Measurements from ENCODE around the gene FAM117A. TPM values are rescaled to one million over a fixed set of nuclear protein-coding genes. Genes with fewer than 3 reads are reported as not detected.
A peak's percentile ranks its signal among the peaks of the same experiment; 100 is the strongest.

The FAM117A gene
- total RNA-seq, 2 experiments from 2014 or later, result 23.2 to 26.5 TPM

DNA sequence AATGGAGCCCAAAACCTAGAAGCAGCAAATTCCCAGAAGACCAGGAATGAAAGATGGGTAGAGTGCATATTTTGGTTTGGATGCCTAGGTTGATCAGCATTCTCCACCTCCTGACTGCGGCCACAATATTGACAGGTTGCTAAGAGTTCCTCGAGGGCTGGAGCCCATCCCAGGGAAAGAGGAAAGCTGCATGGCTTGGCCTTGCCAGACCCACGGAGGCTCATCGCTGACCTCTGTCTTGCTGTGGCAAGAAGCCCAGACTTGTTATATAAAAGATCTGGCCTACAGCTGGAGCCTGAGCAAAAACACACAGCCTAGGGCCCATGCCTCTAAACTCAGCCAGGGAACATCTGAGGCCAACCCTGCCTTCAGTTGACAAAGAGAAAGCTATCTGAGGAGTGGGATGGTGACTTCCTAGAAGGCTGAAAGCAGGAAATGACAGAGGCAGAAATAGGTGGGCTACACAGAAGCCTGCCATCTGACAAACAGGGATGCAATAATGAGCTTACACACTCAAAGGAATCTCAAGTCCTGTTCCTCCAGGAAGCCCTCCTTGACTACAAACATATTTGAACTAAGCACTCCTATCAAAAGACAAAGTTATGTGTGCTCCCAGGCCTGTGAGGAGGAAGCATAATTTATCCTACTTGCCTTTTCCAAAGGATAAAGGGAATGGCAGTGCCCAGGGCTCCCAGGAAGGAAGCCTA, 33.7 kb downstream of the FAM117A start:
- ChIA-PET CTCF (interaction anchor here (1.1 to 1.7 kb wide), 2 partner anchors 17 to 174 kb away, joined by 3 to 5 read pairs; no protein-coding TSS in a partner anchor), POLR2A (interaction anchor here (1.2 to 3.6 kb wide), 5 partner anchors 9 to 32 kb away, joined by 3 to 18 read pairs (median 5); no protein-coding TSS in a partner anchor)
- TF ChIP-seq, protein P1, sequence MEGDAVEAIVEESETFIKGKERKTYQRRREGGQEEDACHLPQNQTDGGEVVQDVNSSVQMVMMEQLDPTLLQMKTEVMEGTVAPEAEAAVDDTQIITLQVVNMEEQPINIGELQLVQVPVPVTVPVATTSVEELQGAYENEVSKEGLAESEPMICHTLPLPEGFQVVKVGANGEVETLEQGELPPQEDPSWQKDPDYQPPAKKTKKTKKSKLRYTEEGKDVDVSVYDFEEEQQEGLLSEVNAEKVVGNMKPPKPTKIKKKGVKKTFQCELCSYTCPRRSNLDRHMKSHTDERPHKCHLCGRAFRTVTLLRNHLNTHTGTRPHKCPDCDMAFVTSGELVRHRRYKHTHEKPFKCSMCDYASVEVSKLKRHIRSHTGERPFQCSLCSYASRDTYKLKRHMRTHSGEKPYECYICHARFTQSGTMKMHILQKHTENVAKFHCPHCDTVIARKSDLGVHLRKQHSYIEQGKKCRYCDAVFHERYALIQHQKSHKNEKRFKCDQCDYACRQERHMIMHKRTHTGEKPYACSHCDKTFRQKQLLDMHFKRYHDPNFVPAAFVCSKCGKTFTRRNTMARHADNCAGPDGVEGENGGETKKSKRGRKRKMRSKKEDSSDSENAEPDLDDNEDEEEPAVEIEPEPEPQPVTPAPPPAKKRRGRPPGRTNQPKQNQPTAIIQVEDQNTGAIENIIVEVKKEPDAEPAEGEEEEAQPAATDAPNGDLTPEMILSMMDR (IDR thresholded peaks at IDR 0.05), result no peak
- intact Hi-C loops (cut with DNase I, micrococcal nuclease), result loop anchor here in 1 of 2 experiments (5.0 kb wide), 1 partner anchor 37 kb away; no protein-coding TSS in a partner anchor
- Mint-ChIP-seq H3K36me3 (ENCODE audit: low read depth) (peaks cover 70% of the 10 kb centered on the region), H3K4me3 (no peak overlapping the region), H3K27ac (peak overlapping the region; percentile 58), H3K27me3 (no peaks in the 10 kb centered on the region), H3K4me1 (ENCODE audit: low read depth) (peaks cover 59% of the 10 kb centered on the region), H3K9me3 (no peaks in the 10 kb centered on the region)
- ATAC-seq (ENCODE audit: poor library complexity), result no peak
- peaks cover 77% of the 10 kb centered on the region for H3K36me3 ChIP-seq (ENCODE audit: insufficient read depth, low read length)
- H3K9me3 ChIP-seq (ENCODE audit: control insufficient read depth in 1 of 2, insufficient read depth in 1 of 2, low read length in 2 of 2), result no peaks in the 10 kb centered on the region
- peaks cover 63% of the 10 kb centered on the region for H3K4me1 ChIP-seq (ENCODE audit: insufficient read depth, low read length)
- no peaks in the 10 kb centered on the region for H3K27me3 ChIP-seq (ENCODE audit: control insufficient read depth in 1 of 2, insufficient read depth in 2 of 2, low read length in 2 of 2)
- DNase-seq, result no peak
- peak overlapping the region in 1 of 2 donors; percentile 7 for H3K27ac ChIP-seq (ENCODE audit: low read depth in 1 of 2, low read length in 2 of 2)
- H3K4me3 ChIP-seq (ENCODE audit: low read length), result no peak overlapping the region

DNA sequence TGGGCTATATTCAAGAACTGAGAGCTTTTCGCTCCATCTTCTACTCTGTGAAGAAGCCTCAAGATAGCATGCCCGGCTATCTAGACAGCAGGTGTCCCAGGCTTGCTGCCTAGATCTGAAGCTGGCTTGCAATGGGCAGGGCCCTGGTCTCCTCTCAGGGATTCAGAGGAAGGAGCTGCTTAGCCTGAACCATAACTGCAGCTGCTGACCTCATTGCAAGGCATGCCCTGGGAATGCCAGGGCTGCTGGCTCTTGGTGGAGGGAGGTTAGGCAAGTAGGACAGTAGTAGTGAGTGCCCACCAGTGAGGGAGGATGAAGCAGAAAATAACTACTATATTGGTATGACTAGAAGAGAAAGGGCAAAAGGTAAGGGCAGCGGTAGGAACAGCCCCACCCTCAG, 34.9 kb downstream of the FAM117A start:
- H3K4me3 Mint-ChIP-seq, result no peak overlapping the region
- peaks cover 84% of the 10 kb centered on the region for H3K36me3 ChIP-seq (ENCODE audit: insufficient read depth, low read length)
- no peaks in the 10 kb centered on the region for H3K9me3 Mint-ChIP-seq

DNA sequence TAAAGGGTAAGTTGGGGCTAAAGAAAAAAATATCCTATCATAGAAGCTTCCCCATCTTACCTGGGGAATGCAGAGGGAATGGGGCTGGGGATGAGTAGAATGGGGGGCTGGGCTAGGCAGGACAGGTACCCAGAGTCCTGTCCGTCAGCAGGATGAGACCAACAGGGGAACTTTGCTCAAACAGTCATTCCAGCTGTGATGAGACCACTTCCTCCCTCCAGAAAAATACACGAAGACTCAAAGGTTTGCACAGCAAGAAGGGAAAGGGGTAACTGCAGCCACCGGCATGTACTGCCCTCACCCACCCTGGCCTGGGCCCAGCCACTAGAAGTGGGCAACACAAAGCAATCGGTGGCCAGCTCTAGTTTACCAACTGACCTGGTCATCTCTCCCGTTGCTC, 35.5 kb downstream of the FAM117A start:
- TF ChIP-seq, protein P1 (IDR thresholded peaks at IDR 0.05), result no peak
- ChIA-PET POLR2A (interaction anchor here (1.1 to 3.6 kb wide), 3 partner anchors 11 to 34 kb away, joined by 3 to 18 read pairs (median 5); no protein-coding TSS in a partner anchor), CTCF (interaction anchor here (1.3 kb wide), 1 partner anchor 20 kb away, joined by 4 read pairs; no protein-coding TSS in a partner anchor)
- no peaks in the 10 kb centered on the region for H3K9me3 ChIP-seq (ENCODE audit: control insufficient read depth in 1 of 2, insufficient read depth in 1 of 2, low read length in 2 of 2)
- ATAC-seq (ENCODE audit: poor library complexity) (no peak), DNase-seq (no peak)
- no peaks in the 10 kb centered on the region for H3K27me3 ChIP-seq (ENCODE audit: control insufficient read depth in 1 of 2, insufficient read depth in 2 of 2, low read length in 2 of 2)
- H3K36me3 ChIP-seq (ENCODE audit: insufficient read depth, low read length), result peaks cover 90% of the 10 kb centered on the region
- Mint-ChIP-seq H3K27me3 (no peaks in the 10 kb centered on the region), H3K36me3 (ENCODE audit: low read depth) (peaks cover 88% of the 10 kb centered on the region), H3K27ac (peak overlapping the region; percentile 82), H3K9me3 (no peaks in the 10 kb centered on the region), H3K4me1 (ENCODE audit: low read depth) (peaks cover 71% of the 10 kb centered on the region), H3K4me3 (no peak overlapping the region)
- intact Hi-C loops (cut with DNase I, micrococcal nuclease), result no loop called here
- H3K4me1 ChIP-seq (ENCODE audit: insufficient read depth, low read length), result peaks cover 70% of the 10 kb centered on the region
- H3K4me3 ChIP-seq (ENCODE audit: low read length), result no peak overlapping the region
- no peak overlapping the region for H3K27ac ChIP-seq (ENCODE audit: low read depth in 1 of 2, low read length in 2 of 2)

More for the DNA sequence above, 34.9 kb downstream of the FAM117A start:
- no peak overlapping the region for H3K4me3 ChIP-seq (ENCODE audit: low read length)
- CTCF ChIA-PET, result interaction anchor here (1.3 to 1.7 kb wide), 2 partner anchors 18 to 21 kb away, joined by 3 to 4 read pairs; no protein-coding TSS in a partner anchor
- no peaks in the 10 kb centered on the region for H3K27me3 ChIP-seq (ENCODE audit: control insufficient read depth in 1 of 2, insufficient read depth in 2 of 2, low read length in 2 of 2)
- Mint-ChIP-seq H3K27ac (peak overlapping the region; percentile 82), H3K4me1 (ENCODE audit: low read depth) (peaks cover 65% of the 10 kb centered on the region), H3K36me3 (ENCODE audit: low read depth) (peaks cover 81% of the 10 kb centered on the region), H3K27me3 (no peaks in the 10 kb centered on the region)
- ATAC-seq (ENCODE audit: poor library complexity) (no peak), DNase-seq (no peak)
- POLR2A ChIA-PET, result interaction anchor here (1.2 to 3.6 kb wide), 3 partner anchors 10 to 33 kb away, joined by 4 to 18 read pairs (median 5); no protein-coding TSS in a partner anchor
- intact Hi-C loops (cut with DNase I, micrococcal nuclease), result no loop called here
- no peak overlapping the region for H3K27ac ChIP-seq (ENCODE audit: low read depth in 1 of 2, low read length in 2 of 2)
- TF ChIP-seq, protein P1 (IDR thresholded peaks at IDR 0.05), result no peak
- H3K9me3 ChIP-seq (ENCODE audit: control insufficient read depth in 1 of 2, insufficient read depth in 1 of 2, low read length in 2 of 2), result no peaks in the 10 kb centered on the region
- H3K4me1 ChIP-seq (ENCODE audit: insufficient read depth, low read length), result peaks cover 67% of the 10 kb centered on the region

Data from CD4-positive, alpha-beta T cell (primary cell).